HL-60 (cell line): ENCODE results near the gene CYP2C19.

Experiments used
- DNase-seq, 2 experiments: peaks; one replicate each; pipeline ENCODE4 v3.0.0-alpha.2; 2010 to 2020; ENCODE audit warnings: low read depth in 1 of 2, low spot score in 1 of 2
- H3K27ac ChIP-seq: fragments of 250-450 bp; sonication (Bioruptor Pico); replicated peaks from 2 replicates; pipeline ENCODE4 v1.5.1; 2020; ENCODE audit warnings: mild to moderate bottlenecking, moderate library complexity
- H3K27me3 ChIP-seq: fragments of 250-450 bp; sonication (Bioruptor Pico); 2 replicates; pipeline ENCODE4 v1.5.1; 2021; ENCODE audit warnings: mild to moderate bottlenecking, moderate library complexity; ENCODE audit not compliant: insufficient read depth, poor library complexity, severe bottlenecking
- H3K4me3 ChIP-seq: replicated peaks from 2 replicates; pipeline ENCODE4 v1.5.1; 2011; ENCODE audit warnings: mild to moderate bottlenecking, control low read depth, low read length; ENCODE audit not compliant: insufficient read depth
- GABPA ChIP-seq: IDR thresholded peaks from 2 replicates; pipeline ENCODE4 v1.6.1; 2012; ENCODE audit warnings: low read depth
- POLR2AphosphoS5 ChIP-seq: IDR thresholded peaks from 2 replicates; pipeline ENCODE4 v1.6.1; 2012; ENCODE audit warnings: low read depth
- SPI1 ChIP-seq: IDR thresholded peaks from 2 replicates; pipeline ENCODE4 v1.6.1; 2012; ENCODE audit warnings: low read depth, mild to moderate bottlenecking, borderline replicate concordance
- TF ChIP-seq, protein P1 (sequence below): IDR thresholded peaks from 2 replicates; pipeline ENCODE4 v1.6.1; 2012; ENCODE audit warnings: low read depth; ENCODE audit not compliant: insufficient replicate concordance
- TF ChIP-seq, protein P2 (sequence below): IDR thresholded peaks from one replicate; pipeline ENCODE4 v1.5.1; 2011; ENCODE audit warnings: low read length, control low read depth, inconsistent platforms; ENCODE audit not compliant: insufficient read depth

The CYP2C19 gene

DNA sequence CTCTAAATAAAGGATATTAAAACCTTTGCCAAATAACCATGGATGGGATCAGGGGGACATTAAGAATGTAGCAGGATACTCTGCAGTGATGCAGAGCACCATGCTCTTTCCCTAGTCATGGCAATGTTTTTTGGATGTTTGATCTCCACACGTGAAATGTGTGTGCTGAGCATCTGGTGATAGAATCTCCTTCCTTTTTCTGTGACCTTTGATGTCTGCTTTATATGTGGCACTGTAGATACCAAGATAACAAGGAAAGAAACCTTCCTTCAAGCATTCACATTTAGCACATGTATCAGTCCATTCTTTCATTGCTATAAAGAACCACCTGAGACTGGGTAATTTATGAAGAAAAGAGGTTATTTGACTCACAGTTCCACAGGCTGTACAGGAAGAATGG, 88.3 kb downstream of the CYP2C19 start:
- Histone ChIP-seq H3K27me3 (no peaks in the 10 kb centered on the region), H3K4me3 (no peak overlapping the region), H3K27ac (no peak overlapping the region)
- no peak for TF ChIP-seq SPI1
- TF ChIP-seq, protein P1, sequence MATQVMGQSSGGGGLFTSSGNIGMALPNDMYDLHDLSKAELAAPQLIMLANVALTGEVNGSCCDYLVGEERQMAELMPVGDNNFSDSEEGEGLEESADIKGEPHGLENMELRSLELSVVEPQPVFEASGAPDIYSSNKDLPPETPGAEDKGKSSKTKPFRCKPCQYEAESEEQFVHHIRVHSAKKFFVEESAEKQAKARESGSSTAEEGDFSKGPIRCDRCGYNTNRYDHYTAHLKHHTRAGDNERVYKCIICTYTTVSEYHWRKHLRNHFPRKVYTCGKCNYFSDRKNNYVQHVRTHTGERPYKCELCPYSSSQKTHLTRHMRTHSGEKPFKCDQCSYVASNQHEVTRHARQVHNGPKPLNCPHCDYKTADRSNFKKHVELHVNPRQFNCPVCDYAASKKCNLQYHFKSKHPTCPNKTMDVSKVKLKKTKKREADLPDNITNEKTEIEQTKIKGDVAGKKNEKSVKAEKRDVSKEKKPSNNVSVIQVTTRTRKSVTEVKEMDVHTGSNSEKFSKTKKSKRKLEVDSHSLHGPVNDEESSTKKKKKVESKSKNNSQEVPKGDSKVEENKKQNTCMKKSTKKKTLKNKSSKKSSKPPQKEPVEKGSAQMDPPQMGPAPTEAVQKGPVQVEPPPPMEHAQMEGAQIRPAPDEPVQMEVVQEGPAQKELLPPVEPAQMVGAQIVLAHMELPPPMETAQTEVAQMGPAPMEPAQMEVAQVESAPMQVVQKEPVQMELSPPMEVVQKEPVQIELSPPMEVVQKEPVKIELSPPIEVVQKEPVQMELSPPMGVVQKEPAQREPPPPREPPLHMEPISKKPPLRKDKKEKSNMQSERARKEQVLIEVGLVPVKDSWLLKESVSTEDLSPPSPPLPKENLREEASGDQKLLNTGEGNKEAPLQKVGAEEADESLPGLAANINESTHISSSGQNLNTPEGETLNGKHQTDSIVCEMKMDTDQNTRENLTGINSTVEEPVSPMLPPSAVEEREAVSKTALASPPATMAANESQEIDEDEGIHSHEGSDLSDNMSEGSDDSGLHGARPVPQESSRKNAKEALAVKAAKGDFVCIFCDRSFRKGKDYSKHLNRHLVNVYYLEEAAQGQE = no peak
- no peak for DNase-seq

DNA sequence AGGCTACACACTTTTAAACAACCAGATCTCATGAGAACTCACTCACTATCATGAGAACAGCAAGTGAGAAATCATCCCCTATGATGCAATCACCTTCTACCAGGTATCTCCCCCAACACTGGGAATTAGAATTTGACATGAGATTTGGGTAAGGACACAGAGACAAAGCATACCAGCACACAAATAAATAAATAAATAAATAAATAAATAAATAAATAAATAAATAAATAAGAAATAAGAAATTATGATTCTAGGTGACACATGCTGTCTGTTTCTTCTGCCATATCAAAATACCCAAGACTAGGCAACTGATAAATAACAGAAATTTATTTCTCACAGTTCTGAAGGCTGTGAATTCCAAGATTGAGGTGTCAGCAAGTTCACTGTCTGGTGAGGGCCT, 88.8 kb downstream of the CYP2C19 start:
- H3K27ac ChIP-seq = no peak overlapping the region
- no peak overlapping the region for H3K4me3 ChIP-seq
- TF ChIP-seq POLR2AphosphoS5 (no peak), SPI1 (no peak), GABPA (no peak)
- TF ChIP-seq, protein P2, sequence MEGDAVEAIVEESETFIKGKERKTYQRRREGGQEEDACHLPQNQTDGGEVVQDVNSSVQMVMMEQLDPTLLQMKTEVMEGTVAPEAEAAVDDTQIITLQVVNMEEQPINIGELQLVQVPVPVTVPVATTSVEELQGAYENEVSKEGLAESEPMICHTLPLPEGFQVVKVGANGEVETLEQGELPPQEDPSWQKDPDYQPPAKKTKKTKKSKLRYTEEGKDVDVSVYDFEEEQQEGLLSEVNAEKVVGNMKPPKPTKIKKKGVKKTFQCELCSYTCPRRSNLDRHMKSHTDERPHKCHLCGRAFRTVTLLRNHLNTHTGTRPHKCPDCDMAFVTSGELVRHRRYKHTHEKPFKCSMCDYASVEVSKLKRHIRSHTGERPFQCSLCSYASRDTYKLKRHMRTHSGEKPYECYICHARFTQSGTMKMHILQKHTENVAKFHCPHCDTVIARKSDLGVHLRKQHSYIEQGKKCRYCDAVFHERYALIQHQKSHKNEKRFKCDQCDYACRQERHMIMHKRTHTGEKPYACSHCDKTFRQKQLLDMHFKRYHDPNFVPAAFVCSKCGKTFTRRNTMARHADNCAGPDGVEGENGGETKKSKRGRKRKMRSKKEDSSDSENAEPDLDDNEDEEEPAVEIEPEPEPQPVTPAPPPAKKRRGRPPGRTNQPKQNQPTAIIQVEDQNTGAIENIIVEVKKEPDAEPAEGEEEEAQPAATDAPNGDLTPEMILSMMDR = no peak
- TF ChIP-seq, protein P1 = no peak
- H3K27me3 ChIP-seq = no peaks in the 10 kb centered on the region
- no peak for DNase-seq

DNA sequence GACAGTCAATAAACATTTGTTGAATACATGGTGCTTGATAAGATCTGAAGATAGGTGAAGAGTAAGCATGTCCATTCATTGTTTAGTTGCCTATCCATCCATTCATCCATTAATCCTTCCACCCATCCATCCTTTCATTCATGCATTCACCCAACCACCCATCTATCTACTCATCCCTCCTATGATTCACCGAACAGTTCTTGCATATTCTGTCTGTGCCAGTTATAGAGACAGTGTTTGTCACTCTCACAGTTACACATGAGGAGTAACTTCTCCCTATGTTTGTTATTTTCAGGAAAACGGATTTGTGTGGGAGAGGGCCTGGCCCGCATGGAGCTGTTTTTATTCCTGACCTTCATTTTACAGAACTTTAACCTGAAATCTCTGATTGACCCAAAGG, 90.0 kb downstream of the CYP2C19 start:
- Histone ChIP-seq H3K27ac (no peak overlapping the region), H3K4me3 (no peak overlapping the region), H3K27me3 (no peaks in the 10 kb centered on the region)
- TF ChIP-seq, protein P2 = no peak
- TF ChIP-seq, protein P1 = no peak
- DNase-seq = no peak

DNA sequence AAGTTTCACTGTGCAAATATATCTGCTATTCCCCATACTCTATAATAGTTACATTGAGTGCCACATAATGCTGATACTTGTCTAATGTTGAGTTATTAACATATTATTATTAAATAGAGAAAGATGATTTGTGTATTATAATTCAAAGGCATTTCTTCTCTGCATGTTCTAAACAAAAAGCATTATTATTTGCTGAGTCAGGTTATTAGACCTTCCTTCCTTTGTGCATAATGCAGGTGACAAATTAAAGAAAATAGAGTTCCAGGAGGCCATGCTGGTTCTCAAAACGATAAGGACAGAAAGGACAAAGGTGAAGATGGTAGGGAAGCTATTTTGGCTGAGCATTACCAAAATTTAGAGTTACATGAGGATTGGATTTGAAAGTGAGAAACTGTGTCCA, 90.6 kb downstream of the CYP2C19 start:
- Histone ChIP-seq H3K4me3 (no peak overlapping the region), H3K27ac (no peak overlapping the region), H3K27me3 (no peaks in the 10 kb centered on the region)
- no peak for DNase-seq
- TF ChIP-seq SPI1 (no peak), POLR2AphosphoS5 (no peak)
- TF ChIP-seq, protein P2 = no peak
